Stomach (tissue), 4 donors: ENCODE data around the gene LPCAT4.

Experiments used
- POLR2AphosphoS5 ChIP-seq, 3 donors: sonication (generic); formaldehyde crosslinking; IDR thresholded peaks; one replicate each; pipeline ENCODE4 v1.6.1; 2016; ENCODE audit warnings: antibody characterized with exemption in 3 of 3
- TF ChIP-seq, protein P1 (sequence below), 7 experiments: fragments of 450-650 bp in 4 of 7; fragments of 200-600 bp in 3 of 7; sonication (generic) in 3 of 7; IDR thresholded peaks; one replicate each; pipeline ENCODE4 v1.5.1; 2016 to 2019; ENCODE audit warnings: antibody characterized with exemption in 7 of 7, control low read depth in 2 of 7, mild to moderate bottlenecking in 1 of 7

DNA sequence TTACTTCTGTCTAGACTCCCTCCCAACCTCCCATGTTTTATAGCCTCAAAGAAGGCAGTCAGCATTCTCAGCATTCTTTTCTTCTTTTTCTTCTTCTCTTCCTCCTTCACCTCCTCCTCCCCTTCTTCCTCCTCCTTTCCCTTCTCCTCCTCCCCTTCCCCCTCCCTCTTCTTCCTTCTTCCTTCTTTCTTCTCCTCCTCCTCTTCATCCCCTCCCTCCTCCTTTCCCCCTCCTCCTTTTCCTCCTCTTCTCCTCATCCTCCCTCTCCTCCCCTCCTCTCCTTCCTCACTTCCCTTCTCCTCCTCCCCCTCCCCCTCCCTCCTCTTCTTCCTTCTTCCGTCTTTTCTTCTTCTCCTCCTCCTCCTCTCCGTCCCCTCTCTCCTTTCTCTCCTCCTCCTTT, 3.6 kb upstream of the LPCAT4 start:
- TF ChIP-seq, protein P1, sequence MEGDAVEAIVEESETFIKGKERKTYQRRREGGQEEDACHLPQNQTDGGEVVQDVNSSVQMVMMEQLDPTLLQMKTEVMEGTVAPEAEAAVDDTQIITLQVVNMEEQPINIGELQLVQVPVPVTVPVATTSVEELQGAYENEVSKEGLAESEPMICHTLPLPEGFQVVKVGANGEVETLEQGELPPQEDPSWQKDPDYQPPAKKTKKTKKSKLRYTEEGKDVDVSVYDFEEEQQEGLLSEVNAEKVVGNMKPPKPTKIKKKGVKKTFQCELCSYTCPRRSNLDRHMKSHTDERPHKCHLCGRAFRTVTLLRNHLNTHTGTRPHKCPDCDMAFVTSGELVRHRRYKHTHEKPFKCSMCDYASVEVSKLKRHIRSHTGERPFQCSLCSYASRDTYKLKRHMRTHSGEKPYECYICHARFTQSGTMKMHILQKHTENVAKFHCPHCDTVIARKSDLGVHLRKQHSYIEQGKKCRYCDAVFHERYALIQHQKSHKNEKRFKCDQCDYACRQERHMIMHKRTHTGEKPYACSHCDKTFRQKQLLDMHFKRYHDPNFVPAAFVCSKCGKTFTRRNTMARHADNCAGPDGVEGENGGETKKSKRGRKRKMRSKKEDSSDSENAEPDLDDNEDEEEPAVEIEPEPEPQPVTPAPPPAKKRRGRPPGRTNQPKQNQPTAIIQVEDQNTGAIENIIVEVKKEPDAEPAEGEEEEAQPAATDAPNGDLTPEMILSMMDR (IDR thresholded peaks at IDR 0.05): no peak
- no peak for TF ChIP-seq POLR2AphosphoS5 (IDR thresholded peaks at IDR 0.05)
